Erythroblast (primary cell): ENCODE measurements around the gene LHX6.

Experiments used
- GATA1 ChIP-seq: IDR thresholded peaks from 2 replicates; pipeline ENCODE4 v1.6.1; 2011; ENCODE audit warnings: low read depth, mild to moderate bottlenecking, control low read depth, low read length, moderate library complexity
- POLR2A ChIP-seq: IDR thresholded peaks from 2 replicates; pipeline ENCODE4 v1.6.1; 2011; ENCODE audit warnings: mild to moderate bottlenecking, low read length

DNA sequence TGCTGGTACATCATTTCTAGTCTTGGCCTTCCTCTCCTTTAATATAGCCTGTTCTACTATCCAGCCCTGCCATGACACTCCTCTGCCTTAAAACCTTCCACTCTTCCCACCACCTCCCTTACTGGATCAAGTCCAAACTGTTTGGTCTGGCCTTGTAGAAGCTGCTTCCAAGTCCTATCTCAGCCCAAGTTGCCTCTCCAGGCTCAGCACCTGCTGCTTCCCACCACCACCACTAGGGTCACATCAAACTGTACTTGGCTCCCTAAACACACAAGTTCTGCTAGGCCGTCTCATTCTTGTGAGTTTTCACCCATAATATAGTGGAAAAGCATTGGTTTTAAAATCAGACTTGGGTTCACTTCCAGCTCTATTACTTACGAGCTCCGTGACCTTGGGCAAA, 70.6 kb downstream of the LHX6 start:
- TF ChIP-seq POLR2A = no peak
- no peak for TF ChIP-seq GATA1
